ENCODE results near the gene RASL11A. TPM values are rescaled to one million over a fixed set of nuclear protein-coding genes. Genes with fewer than 3 reads are reported as not detected.
A peak's percentile ranks its signal among the peaks of the same experiment; 100 is the strongest.

Gene RASL11A
- total RNA-seq, 1 donor from 2014 or later = not detected

DNA sequence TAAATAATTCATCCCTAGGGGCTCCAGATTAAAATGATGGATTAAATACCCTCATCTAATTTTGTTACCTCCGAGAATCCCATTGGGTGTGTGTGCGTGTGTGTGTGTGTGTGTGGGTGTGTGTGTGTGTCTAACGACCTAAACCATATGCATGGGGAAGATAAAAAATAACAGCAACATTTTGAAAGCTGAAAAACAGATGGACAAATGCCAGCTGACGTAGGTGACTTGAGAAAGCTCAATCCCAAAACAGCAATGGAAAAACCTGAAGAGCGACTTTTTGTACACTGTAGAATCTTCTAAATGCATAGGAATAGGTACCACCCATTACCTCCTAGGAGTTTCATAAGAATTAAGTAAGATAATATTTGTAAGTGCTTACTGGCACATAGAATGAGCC, 27.9 kb upstream of the RASL11A start:
- Histone ChIP-seq H3K9ac (no peak overlapping the region), H3K27me3 (no peaks in the 10 kb centered on the region), H2AFZ (replicated peaks) (no peak overlapping the region), H3K79me2 (ENCODE audit: low read depth) (no peaks in the 10 kb centered on the region), H3K4me2 (no peak overlapping the region), H4K20me1 (ENCODE audit: low read depth) (peaks cover 8% of the 10 kb centered on the region), H3F3A (ENCODE audit: low read depth) (no peaks in the 10 kb centered on the region), H3K36me3 (no peaks in the 10 kb centered on the region), H3K9me3 (ENCODE audit: low read depth) (no peaks in the 10 kb centered on the region), H3K4me1 (no peaks in the 10 kb centered on the region), H3K4me3 (no peak overlapping the region), H3K27ac (no peak overlapping the region)
- no peaks in the 10 kb centered on the region for H3K27me3 Mint-ChIP-seq (ENCODE audit: insufficient read depth, low read depth)
- H3K9me3 Mint-ChIP-seq = no peaks in the 10 kb centered on the region
- H3K4me3 Mint-ChIP-seq = no peak overlapping the region
- no peak for TF ChIP-seq CTCF (IDR thresholded peaks at IDR 0.05)
- TF ChIP-seq EZH2phosphoT487 (IDR thresholded peaks at IDR 0.05) = no peak
- TF ChIP-seq EZH2 (IDR thresholded peaks at IDR 0.05) = no peak
- H3K36me3 Mint-ChIP-seq = peaks cover 5% of the 10 kb centered on the region
- no peaks in the 10 kb centered on the region for H3K4me1 Mint-ChIP-seq
- no peak overlapping the region for H3K27ac Mint-ChIP-seq
- DNase-seq (ENCODE audit: low spot score) = no peak

GRCh38 chr13:27245610-27246009, 25.0 kb upstream of the RASL11A start:
- Histone ChIP-seq H3K27me3 (no peaks in the 10 kb centered on the region), H3K79me2 (ENCODE audit: low read depth) (peaks cover 23% of the 10 kb centered on the region), H3K36me3 (no peaks in the 10 kb centered on the region), H3K4me3 (no peak overlapping the region), H3K4me2 (no peak overlapping the region), H3K9me3 (ENCODE audit: low read depth) (no peaks in the 10 kb centered on the region), H3K9ac (no peak overlapping the region), H4K20me1 (ENCODE audit: low read depth) (peaks cover 8% of the 10 kb centered on the region), H3K4me1 (peaks cover 7% of the 10 kb centered on the region), H2AFZ (replicated peaks) (no peak overlapping the region), H3F3A (ENCODE audit: low read depth) (no peaks in the 10 kb centered on the region), H3K27ac (no peak overlapping the region)
- Mint-ChIP-seq H3K36me3 (peaks cover 5% of the 10 kb centered on the region), H3K27me3 (ENCODE audit: insufficient read depth, low read depth) (no peaks in the 10 kb centered on the region), H3K27ac (no peak overlapping the region), H3K9me3 (no peaks in the 10 kb centered on the region), H3K4me1 (peaks cover 5% of the 10 kb centered on the region), H3K4me3 (no peak overlapping the region)
- DNase-seq (ENCODE audit: low spot score) = no peak
- TF ChIP-seq CTCF (IDR thresholded peaks at IDR 0.05) = no peak
- no peak for TF ChIP-seq EZH2 (IDR thresholded peaks at IDR 0.05)

DNA sequence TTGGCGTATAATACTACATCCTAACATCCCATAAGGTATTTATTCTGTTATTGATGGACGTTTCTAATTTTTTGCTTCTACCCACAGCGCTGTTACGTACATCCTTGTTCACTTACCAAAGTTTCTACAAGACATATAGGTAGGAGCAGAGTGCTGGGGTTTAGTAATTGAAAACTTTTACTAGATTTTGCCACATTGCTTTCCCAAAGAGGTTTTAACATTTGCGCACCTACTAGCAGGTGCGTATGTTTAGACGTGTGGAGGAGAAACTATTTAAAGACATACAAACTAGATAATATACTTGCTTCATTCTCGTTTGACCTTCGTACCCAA, 19.8 kb upstream of the RASL11A start:
- H3K36me3 Mint-ChIP-seq = peaks cover 12% of the 10 kb centered on the region
- H3K4me1 Mint-ChIP-seq = peaks cover 27% of the 10 kb centered on the region
- H3K9ac ChIP-seq = peak overlapping the region; percentile 98
- H3K9me3 ChIP-seq (ENCODE audit: low read depth) = no peaks in the 10 kb centered on the region
- TF ChIP-seq EZH2phosphoT487 (IDR thresholded peaks at IDR 0.05) (no peak), EZH2 (IDR thresholded peaks at IDR 0.05) (peak; percentile 46)
- H3K27ac Mint-ChIP-seq = peak overlapping the region; percentile 98
- peaks cover 39% of the 10 kb centered on the region for H4K20me1 ChIP-seq (ENCODE audit: low read depth)
- H3F3A ChIP-seq (ENCODE audit: low read depth) = peaks cover 31% of the 10 kb centered on the region
- peaks cover 7% of the 10 kb centered on the region for H3K36me3 ChIP-seq
- peak overlapping the region; percentile 96 for H3K4me2 ChIP-seq
- peaks cover 3% of the 10 kb centered on the region for H3K27me3 Mint-ChIP-seq (ENCODE audit: insufficient read depth, low read depth)
- peak overlapping the region; percentile 96 for H2AFZ ChIP-seq (replicated peaks)
- no peaks in the 10 kb centered on the region for H3K27me3 ChIP-seq
- peak overlapping the region; percentile 99 for H3K4me3 Mint-ChIP-seq
- DNase-seq (ENCODE audit: low spot score) = no peak
- peaks cover 73% of the 10 kb centered on the region for H3K79me2 ChIP-seq (ENCODE audit: low read depth)
- no peak overlapping the region for H3K27ac ChIP-seq
- no peaks in the 10 kb centered on the region for H3K9me3 Mint-ChIP-seq
- H3K4me3 ChIP-seq = peak overlapping the region; percentile 80
- peaks cover 22% of the 10 kb centered on the region for H3K4me1 ChIP-seq

- H3K4me1 ChIP-seq = peaks cover 22% of the 10 kb centered on the region
- H3K4me3 ChIP-seq = peak within 1 kb of the TSS; percentile 80
- H3K27ac Mint-ChIP-seq = peak within 1 kb of the TSS; percentile 98
- peaks cover 27% of the 10 kb centered on the region for H3K4me1 Mint-ChIP-seq
- no peaks in the 10 kb centered on the region for H3K27me3 ChIP-seq
- H3K27me3 Mint-ChIP-seq (ENCODE audit: insufficient read depth, low read depth) = peaks cover 3% of the 10 kb centered on the region
- peaks cover 15% of the 10 kb centered on the region for H3K36me3 Mint-ChIP-seq
- H3K27ac ChIP-seq = peak within 1 kb of the TSS; percentile 93
- H4K20me1 ChIP-seq (ENCODE audit: low read depth) = peaks cover 39% of the 10 kb centered on the region
- no peaks in the 10 kb centered on the region for H3K9me3 ChIP-seq (ENCODE audit: low read depth)
- peak within 1 kb of the TSS; percentile 98 for H3K9ac ChIP-seq
- peaks cover 37% of the 10 kb centered on the region for H3F3A ChIP-seq (ENCODE audit: low read depth)
- H3K36me3 ChIP-seq = peaks cover 7% of the 10 kb centered on the region
- H3K4me3 Mint-ChIP-seq = peak within 1 kb of the TSS; percentile 99
- TF ChIP-seq EZH2 (IDR thresholded peaks at IDR 0.05) (no peak), CTCF (IDR thresholded peaks at IDR 0.05) (no peak), EZH2phosphoT487 (IDR thresholded peaks at IDR 0.05) (no peak)
- H3K79me2 ChIP-seq (ENCODE audit: low read depth) = peaks cover 78% of the 10 kb centered on the region
- H2AFZ ChIP-seq (replicated peaks) = peak within 1 kb of the TSS; percentile 96
- H3K9me3 Mint-ChIP-seq = no peaks in the 10 kb centered on the region
- peak within 1 kb of the TSS; percentile 96 for H3K4me2 ChIP-seq
- DNase-seq (ENCODE audit: low spot score) = peak; percentile 94
Observed at GRCh38 chr13:27251166-27252091, 19.2 kb upstream of the RASL11A start, which contains the start of gene RPL21. Gene RPL21, plus strand, starts transcription at chr13:27251558. Its CDS starts 2,219 bp downstream, at chr13:27253777.
